ENCODE measurements around the gene IMMP2L. TPM values are rescaled to one million over a fixed set of nuclear protein-coding genes. Genes with fewer than 3 reads are reported as not detected.

The IMMP2L gene
- total and polyA plus RNA-seq, 7 donors = 9.3 to 43.0 (median 19.2) TPM

- Histone ChIP-seq H3K27ac (no peak overlapping the region), H3K4me3 (no peak overlapping the region), H3K4me1 (no peaks in the 10 kb centered on the region), H3K9me3 (no peaks in the 10 kb centered on the region), H3K27me3 (ENCODE audit: insufficient read depth in 3 of 3, low read length in 2 of 3) (no peaks in the 10 kb centered on the region), H3K36me3 (ENCODE audit: insufficient read depth in 1 of 2, low read depth in 1 of 2) (no peaks in the 10 kb centered on the region)
- intact Hi-C loops (cut with DNase I) = no loop called here
- ATAC-seq (peak in 1 of 4 donors; percentile 54), DNase-seq (no peak)
- TF ChIP-seq CTCF (IDR thresholded peaks at IDR 0.05) = no peak
Observed at GRCh38 chr7:111045449-111045848, 516.8 kb downstream of the IMMP2L start.

- H3K36me3 ChIP-seq (ENCODE audit: insufficient read depth in 1 of 2, low read depth in 1 of 2) = no peaks in the 10 kb centered on the region
- DNase-seq (no peak), ATAC-seq (no peak)
- no peaks in the 10 kb centered on the region for H3K27me3 ChIP-seq (ENCODE audit: insufficient read depth in 3 of 3, low read length in 2 of 3)
- no peaks in the 10 kb centered on the region for H3K9me3 ChIP-seq
- no peak overlapping the region for H3K4me3 ChIP-seq
- intact Hi-C loops (cut with DNase I) = no loop called here
- H3K27ac ChIP-seq = no peak overlapping the region
- TF ChIP-seq CTCF (IDR thresholded peaks at IDR 0.05) = no peak
- WGBS, 3 donors = 95 to 100% (median 97%) methylated on average over 1 of the region's 1 CpG
- no peaks in the 10 kb centered on the region for H3K4me1 ChIP-seq
Observed at GRCh38 chr7:111043561-111043960, 518.7 kb downstream of the IMMP2L start.

- Histone ChIP-seq H3K9me3 (no peaks in the 10 kb centered on the region), H3K36me3 (ENCODE audit: insufficient read depth in 1 of 2, low read depth in 1 of 2) (no peaks in the 10 kb centered on the region), H3K4me3 (no peak overlapping the region), H3K27ac (no peak overlapping the region), H3K27me3 (ENCODE audit: insufficient read depth in 3 of 3, low read length in 2 of 3) (no peaks in the 10 kb centered on the region), H3K4me1 (no peaks in the 10 kb centered on the region)
- DNase-seq = no peak
- no peak for TF ChIP-seq CTCF (IDR thresholded peaks at IDR 0.05)
- WGBS, 3 donors = 77 to 84% (median 80%) methylated on average over 2 of the region's 2 CpGs
- no peak for ATAC-seq
- intact Hi-C loops (cut with DNase I) = no loop called here
Observed at GRCh38 chr7:111042842-111043241, 519.5 kb downstream of the IMMP2L start.

GRCh38 chr7:111041577-111041976 lies 520.7 kb downstream of the IMMP2L start:
- intact Hi-C loops (cut with DNase I) = no loop called here
- Histone ChIP-seq H3K27me3 (ENCODE audit: insufficient read depth in 3 of 3, low read length in 2 of 3) (no peaks in the 10 kb centered on the region), H3K9me3 (no peaks in the 10 kb centered on the region), H3K4me3 (no peak overlapping the region), H3K36me3 (ENCODE audit: insufficient read depth in 1 of 2, low read depth in 1 of 2) (no peaks in the 10 kb centered on the region), H3K4me1 (no peaks in the 10 kb centered on the region), H3K27ac (no peak overlapping the region)
- TF ChIP-seq CTCF (IDR thresholded peaks at IDR 0.05) = no peak
- ATAC-seq (peak in 3 of 4 donors; percentile 54 to 69 (median 65)), DNase-seq (no peak)
- 91 to 97% (median 96%) methylated on average over 2 of the region's 2 CpGs for WGBS, 3 donors

- intact Hi-C loops (cut with DNase I) = no loop called here
- Histone ChIP-seq H3K4me3 (no peak overlapping the region), H3K27me3 (ENCODE audit: insufficient read depth in 3 of 3, low read length in 2 of 3) (no peaks in the 10 kb centered on the region), H3K9me3 (no peaks in the 10 kb centered on the region), H3K4me1 (no peaks in the 10 kb centered on the region), H3K36me3 (ENCODE audit: insufficient read depth in 1 of 2, low read depth in 1 of 2) (no peaks in the 10 kb centered on the region), H3K27ac (no peak overlapping the region)
- TF ChIP-seq CTCF (IDR thresholded peaks at IDR 0.05) = no peak
- WGBS, 3 donors = 69 to 77% (median 74%) methylated on average over 3 of the region's 3 CpGs
- DNase-seq = no peak
- no peak for ATAC-seq
Observed at GRCh38 chr7:111038185-111038584, 524.1 kb downstream of the IMMP2L start.

Measured in psoas muscle (tissue), 8 donors.